HFF-Myc (cell line): ENCODE measurements around the gene ASB3.
"Not testable (repeated sequence)": the region's sequence is repeated elsewhere in the genome, so short reads cannot be mapped to it uniquely, and the experiment has no call there.

ENCODE experiments used
- DNase-seq: peaks from one replicate; pipeline ENCODE4 v3.0.0-alpha.2; 2011; ENCODE audit warnings: low read depth; ENCODE audit errors: extremely low read depth
- H3K4me3 ChIP-seq: replicated peaks from 2 replicates; pipeline ENCODE4 v1.5.1; 2011; ENCODE audit warnings: low read depth, mild to moderate bottlenecking, control low read depth, low read length
- TF ChIP-seq, protein P1 (sequence below): IDR thresholded peaks from 2 replicates; pipeline ENCODE4 v1.5.1; 2012; ENCODE audit warnings: mild to moderate bottlenecking, low read depth, low read length, control low read depth; ENCODE audit errors: missing control alignments

Gene ASB3

GRCh38 chr2:53765767-53766166 lies 21.0 kb downstream of the ASB3 start:
- H3K4me3 ChIP-seq = no peak overlapping the region
- no peak for DNase-seq
- TF ChIP-seq, protein P1, sequence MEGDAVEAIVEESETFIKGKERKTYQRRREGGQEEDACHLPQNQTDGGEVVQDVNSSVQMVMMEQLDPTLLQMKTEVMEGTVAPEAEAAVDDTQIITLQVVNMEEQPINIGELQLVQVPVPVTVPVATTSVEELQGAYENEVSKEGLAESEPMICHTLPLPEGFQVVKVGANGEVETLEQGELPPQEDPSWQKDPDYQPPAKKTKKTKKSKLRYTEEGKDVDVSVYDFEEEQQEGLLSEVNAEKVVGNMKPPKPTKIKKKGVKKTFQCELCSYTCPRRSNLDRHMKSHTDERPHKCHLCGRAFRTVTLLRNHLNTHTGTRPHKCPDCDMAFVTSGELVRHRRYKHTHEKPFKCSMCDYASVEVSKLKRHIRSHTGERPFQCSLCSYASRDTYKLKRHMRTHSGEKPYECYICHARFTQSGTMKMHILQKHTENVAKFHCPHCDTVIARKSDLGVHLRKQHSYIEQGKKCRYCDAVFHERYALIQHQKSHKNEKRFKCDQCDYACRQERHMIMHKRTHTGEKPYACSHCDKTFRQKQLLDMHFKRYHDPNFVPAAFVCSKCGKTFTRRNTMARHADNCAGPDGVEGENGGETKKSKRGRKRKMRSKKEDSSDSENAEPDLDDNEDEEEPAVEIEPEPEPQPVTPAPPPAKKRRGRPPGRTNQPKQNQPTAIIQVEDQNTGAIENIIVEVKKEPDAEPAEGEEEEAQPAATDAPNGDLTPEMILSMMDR = no peak

- DNase-seq, H3K4me3 ChIP-seq: not testable (repeated sequence)
Measured at GRCh38 chr2:53757206-53757605, 29.5 kb downstream of the ASB3 start.

- H3K4me3 ChIP-seq = no peak overlapping the region
- TF ChIP-seq, protein P1 = no peak
- no peak for DNase-seq
Measured at GRCh38 chr2:53756644-53757043, 30.1 kb downstream of the ASB3 start.

DNA sequence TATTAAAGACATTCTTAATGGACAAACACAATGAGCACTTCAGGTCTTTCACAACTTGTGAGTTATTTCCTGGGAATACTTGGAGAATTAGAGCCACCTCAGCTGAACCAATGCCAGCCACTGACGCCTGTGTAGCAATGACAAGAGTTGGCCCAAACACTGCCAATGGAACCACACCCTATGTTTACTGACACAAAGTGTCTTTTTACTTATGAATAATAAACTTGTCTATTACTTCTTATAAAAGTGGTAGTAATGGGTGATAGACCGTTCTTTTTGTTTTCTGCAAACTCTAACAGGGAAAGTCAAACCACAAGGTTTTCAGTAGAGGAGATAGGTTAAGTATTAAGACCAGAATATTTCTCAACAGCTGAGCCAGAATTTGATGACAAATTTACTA lies 31.6 kb downstream of the ASB3 start:
- DNase-seq = no peak
- TF ChIP-seq, protein P1 = no peak
- no peak overlapping the region for H3K4me3 ChIP-seq

GRCh38 chr2:53753041-53753440 lies 33.7 kb downstream of the ASB3 start:
- TF ChIP-seq, protein P1 = no peak
- DNase-seq = no peak
- no peak overlapping the region for H3K4me3 ChIP-seq

DNA sequence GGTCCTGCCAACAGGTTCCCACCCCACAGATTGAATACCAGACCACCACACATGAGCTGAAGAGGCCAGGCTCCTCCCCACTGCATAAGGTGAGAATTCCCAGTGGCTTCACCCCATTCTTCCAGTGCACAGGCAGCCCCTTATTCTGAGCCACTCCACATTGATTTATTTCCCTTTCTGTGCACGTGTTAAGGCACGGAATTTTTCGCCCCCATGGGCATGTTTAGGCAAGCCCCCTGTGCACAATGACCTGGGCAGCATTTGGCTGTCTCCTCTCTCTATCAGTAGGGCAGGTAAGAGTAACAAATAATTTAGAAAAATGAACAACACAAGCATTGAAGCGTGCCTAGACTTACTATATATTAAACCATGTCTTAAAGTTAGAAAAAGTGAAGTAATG lies 34.4 kb downstream of the ASB3 start:
- TF ChIP-seq, protein P1 = no peak
- DNase-seq = no peak
- no peak overlapping the region for H3K4me3 ChIP-seq

- TF ChIP-seq, protein P1 = no peak
- DNase-seq = no peak
- H3K4me3 ChIP-seq = no peak overlapping the region
Measured at GRCh38 chr2:53751728-53752127, 35.0 kb downstream of the ASB3 start.
